Naive thymus-derived CD8-positive, alpha-beta T cell (primary cell): ENCODE data around the gene RERE. TPM values are rescaled to one million over a fixed set of nuclear protein-coding genes. Genes with fewer than 3 reads are reported as not detected.
A peak's percentile ranks its signal among the peaks of the same experiment; 100 is the strongest.
"Not testable (repeated sequence)": the region's sequence is repeated elsewhere in the genome, so short reads cannot be mapped to it uniquely, and the experiment has no call there.

Experiments used
- ATAC-seq, 2 donors: fragments of 150-1000 bp; cut with Tn5 transposase in 1 of 2; sonication (Bioruptor Pico), chemical (Tn5 transposase) in 1 of 2; 1 replicate in 1 of 2; 2 replicates in 1 of 2; pipeline ENCODE4 v1.10.0; 2021; ENCODE audit warnings: mild to moderate bottlenecking in 2 of 2, moderate library complexity in 2 of 2
- POLR2A ChIA-PET: fragments of 350-600 bp; sonication (Branson Sonifier 250); formaldehyde crosslinking; loops from one replicate; lab custom pipeline; 2021; ENCODE audit warnings: antibody characterized with exemption; lab: Charles Lee
- DNase-seq, 10 donors: peaks; one replicate each; pipeline versions ENCODE4 v3.0.0 to v3.0.0-alpha.2; 2020 to 2022
- H3K27ac Mint-ChIP-seq, 10 donors: one replicate each; pipeline ENCODE4 v1.8.0; 2020 to 2022; ENCODE audit warnings: mild to moderate bottlenecking in 10 of 10, mixed read lengths in 10 of 10, moderate library complexity in 4 of 10, inconsistent platforms in 1 of 10
- H3K27me3 Mint-ChIP-seq, 5 donors: one replicate each; pipeline ENCODE4 v1.8.0; 2021 to 2022; ENCODE audit warnings: mixed read lengths in 5 of 5
- H3K36me3 Mint-ChIP-seq, 3 donors: one replicate each; pipeline ENCODE4 v1.8.0; 2020 to 2022; ENCODE audit warnings: mixed read lengths in 3 of 3, mild to moderate bottlenecking in 2 of 3, inconsistent platforms in 1 of 3
- H3K4me1 Mint-ChIP-seq, 4 donors: one replicate each; pipeline ENCODE4 v1.8.0; 2021 to 2022; ENCODE audit warnings: mixed read lengths in 4 of 4
- H3K4me3 Mint-ChIP-seq, 10 donors: one replicate each; pipeline ENCODE4 v1.8.0; 2020 to 2022; ENCODE audit warnings: mild to moderate bottlenecking in 10 of 10, mixed read lengths in 10 of 10, moderate library complexity in 6 of 10, inconsistent platforms in 1 of 10
- H3K9me3 Mint-ChIP-seq, 9 donors: one replicate each; pipeline ENCODE4 v1.8.0; 2020 to 2022; ENCODE audit warnings: mixed read lengths in 9 of 9, mild to moderate bottlenecking in 3 of 9, inconsistent platforms in 1 of 9, moderate library complexity in 1 of 9
- polyA plus RNA-seq, 3 donors: library from polyadenylated mRNA; unstranded; fragments of 300-500 nt; fragmentation: Illumina TruSeq; gene quantifications; one replicate each; pipeline ENCODE4 v1.2.3, GENCODE V29; 2021
- total RNA-seq, 8 experiments: library from RNA in 2 of 8; stranded (reverse) in 2 of 8; gene quantifications; one replicate each; pipeline ENCODE4 v1.2.3 and lab custom pipeline; 2021 to 2026

The RERE gene
- total and polyA plus RNA-seq, 5 experiments from 2014 or later: 4.1 to 84.2 (median 8.8) TPM

- no peak for DNase-seq
- no peaks in the 10 kb centered on the region for H3K27me3 Mint-ChIP-seq
- ATAC-seq: no peak
- peaks cover 29 to 64% (median 53%) of the 10 kb centered on the region in 4 donors for H3K4me1 Mint-ChIP-seq
- H3K36me3 Mint-ChIP-seq: peaks cover 0 to 15% (median 6%) of the 10 kb centered on the region in 3 donors
- H3K9me3 Mint-ChIP-seq: no peaks in the 10 kb centered on the region
- no peak overlapping the region for H3K4me3 Mint-ChIP-seq
- POLR2A ChIA-PET: no interaction called here
- H3K27ac Mint-ChIP-seq: peak overlapping the region in 1 of 10 donors; percentile 19
Measured at GRCh38 chr1:8458607-8459006, 358.8 kb downstream of the RERE start.

DNA sequence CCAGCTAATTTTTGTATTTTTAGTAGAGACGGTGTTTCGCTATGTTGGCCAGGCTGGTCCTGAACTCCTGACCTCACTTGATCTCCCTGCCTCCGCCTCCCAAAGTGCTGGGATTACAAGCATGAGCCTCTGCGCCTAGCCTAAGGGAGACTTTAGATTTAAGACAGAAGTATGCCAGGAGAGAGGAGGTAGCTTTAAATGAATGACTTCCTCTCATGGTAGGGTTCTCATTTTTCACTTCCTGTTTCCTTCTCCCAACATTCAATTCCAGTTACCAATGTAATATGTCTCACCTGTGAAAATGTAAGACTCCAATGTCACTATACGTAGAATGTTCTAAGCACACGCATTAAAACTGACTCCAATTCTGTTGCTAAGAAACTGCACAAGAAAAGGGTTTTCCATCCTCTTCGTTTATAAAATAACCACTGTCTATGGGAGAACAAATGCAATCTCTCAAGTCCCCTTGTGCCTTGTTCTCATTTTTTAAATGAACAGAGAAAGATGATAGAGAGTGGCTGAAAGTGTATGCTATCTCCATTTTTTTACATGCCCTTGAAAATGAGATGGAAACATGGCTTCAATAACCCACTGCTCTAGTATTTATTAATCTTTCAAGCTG, 359.6 kb downstream of the RERE start:
- POLR2A ChIA-PET: interaction anchor here (2.2 kb wide), 1 partner anchor 34 kb away, joined by 9 read pairs; no protein-coding TSS in a partner anchor
- Mint-ChIP-seq H3K9me3 (no peaks in the 10 kb centered on the region), H3K27me3 (no peaks in the 10 kb centered on the region), H3K4me1 (peaks cover 22 to 57% (median 46%) of the 10 kb centered on the region in 4 donors), H3K4me3 (no peak overlapping the region), H3K36me3 (peaks cover 0 to 15% (median 6%) of the 10 kb centered on the region in 3 donors), H3K27ac (peak overlapping the region in 3 of 10 donors; percentile 7 to 33 (median 29))
- DNase-seq (no peak), ATAC-seq (no peak)

- H3K4me1 Mint-ChIP-seq: peaks cover 18 to 49% (median 38%) of the 10 kb centered on the region in 4 donors
- POLR2A ChIA-PET: interaction anchor here (2.2 kb wide), 1 partner anchor 33 kb away, joined by 9 read pairs; no protein-coding TSS in a partner anchor
- H3K4me3 Mint-ChIP-seq: no peak overlapping the region
- no peaks in the 10 kb centered on the region for H3K27me3 Mint-ChIP-seq
- no peak for DNase-seq
- H3K36me3 Mint-ChIP-seq: peaks cover 0 to 13% (median 6%) of the 10 kb centered on the region in 3 donors
- peak overlapping the region in 2 of 10 donors; percentile 47 to 59 for H3K27ac Mint-ChIP-seq
- ATAC-seq: no peak
- H3K9me3 Mint-ChIP-seq: no peaks in the 10 kb centered on the region
Measured at GRCh38 chr1:8456991-8457390, 360.4 kb downstream of the RERE start.

DNA sequence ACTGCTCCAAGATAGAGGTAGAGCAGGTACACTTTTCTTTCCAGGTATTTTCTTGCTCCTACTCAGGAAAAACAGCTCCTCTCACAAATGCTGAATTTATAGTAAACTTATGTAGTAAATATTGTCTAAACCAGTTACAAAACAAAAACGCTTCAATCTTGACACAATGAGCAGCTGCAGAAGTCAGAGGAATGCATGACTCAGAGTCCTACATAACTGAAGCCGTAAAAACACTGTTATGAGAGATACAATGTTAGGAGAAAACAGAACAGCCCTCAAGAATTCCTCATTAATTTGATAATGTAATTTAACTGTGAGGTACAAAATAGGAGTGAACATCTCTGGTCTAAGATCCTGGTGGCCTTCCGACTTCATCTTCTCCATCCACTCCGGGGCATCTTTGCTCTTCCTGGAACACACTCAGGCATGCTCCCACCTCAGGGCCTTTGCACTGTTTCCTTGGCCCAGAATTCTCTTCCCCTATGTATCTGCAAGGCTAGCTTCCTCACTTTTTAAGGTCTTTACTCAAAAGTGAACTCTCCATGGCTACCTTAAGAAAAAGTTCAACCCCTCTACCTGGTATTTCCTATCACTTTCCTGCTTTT, 361.0 kb downstream of the RERE start:
- Mint-ChIP-seq H3K4me1 (peaks cover 16 to 46% (median 34%) of the 10 kb centered on the region in 4 donors), H3K27me3 (no peaks in the 10 kb centered on the region), H3K27ac (peak overlapping the region in 2 of 10 donors; percentile 47 to 59), H3K4me3 (peak overlapping the region in 1 of 10 donors; percentile 12), H3K36me3 (peaks cover 0 to 13% (median 6%) of the 10 kb centered on the region in 3 donors), H3K9me3 (no peaks in the 10 kb centered on the region)
- POLR2A ChIA-PET: interaction anchor here (2.2 kb wide), 1 partner anchor 33 kb away, joined by 9 read pairs; no protein-coding TSS in a partner anchor
- DNase-seq (no peak), ATAC-seq (no peak)

- H3K36me3 Mint-ChIP-seq: peaks cover 0 to 13% (median 6%) of the 10 kb centered on the region in 3 donors
- H3K4me1 Mint-ChIP-seq: peaks cover 13 to 42% (median 30%) of the 10 kb centered on the region in 4 donors
- ATAC-seq (no peak), DNase-seq (no peak)
- POLR2A ChIA-PET: no interaction called here
- no peaks in the 10 kb centered on the region for H3K9me3 Mint-ChIP-seq
- no peaks in the 10 kb centered on the region for H3K27me3 Mint-ChIP-seq
- H3K4me3 Mint-ChIP-seq: no peak overlapping the region
- H3K27ac Mint-ChIP-seq: no peak overlapping the region
Measured at GRCh38 chr1:8455700-8456307, 361.6 kb downstream of the RERE start.

DNA sequence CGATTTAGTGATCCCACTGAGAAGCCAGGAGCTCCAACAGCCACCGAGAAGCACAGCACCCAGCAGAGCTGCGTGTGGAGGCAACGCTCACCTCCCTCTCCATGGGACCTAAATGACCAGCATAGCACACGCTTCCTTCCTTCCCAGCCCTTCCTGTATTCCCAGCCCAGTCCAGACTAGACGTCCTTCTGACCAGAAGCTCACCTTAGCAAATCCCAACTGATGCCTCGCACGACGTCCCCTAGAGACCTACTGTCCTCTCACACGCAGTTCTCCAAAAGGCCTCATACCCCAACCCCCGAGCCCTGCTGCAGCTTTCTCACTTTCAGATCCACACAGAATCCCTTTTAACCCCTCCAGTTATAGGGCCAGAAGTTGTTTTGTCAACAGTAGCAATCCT, 367.1 kb downstream of the RERE start:
- Mint-ChIP-seq H3K36me3 (peaks cover 0 to 22% (median 13%) of the 10 kb centered on the region in 3 donors), H3K4me1 (peaks cover 8 to 18% (median 16%) of the 10 kb centered on the region in 4 donors)
- POLR2A ChIA-PET: no interaction called here

GRCh38 chr1:8448911-8449661, 368.4 kb downstream of the RERE start:
- peak overlapping the region in 3 of 10 donors; percentile 48 to 89 (median 50) for H3K27ac Mint-ChIP-seq
- H3K36me3 Mint-ChIP-seq: peaks cover 0 to 21% (median 15%) of the 10 kb centered on the region in 3 donors
- peak overlapping the region in 2 of 10 donors; percentile 9 to 34 for H3K4me3 Mint-ChIP-seq
- no peaks in the 10 kb centered on the region for H3K9me3 Mint-ChIP-seq
- POLR2A ChIA-PET: no interaction called here
- H3K27me3 Mint-ChIP-seq: no peaks in the 10 kb centered on the region
- H3K4me1 Mint-ChIP-seq: peaks cover 10 to 18% (median 17%) of the 10 kb centered on the region in 4 donors
- peak in 1 of 2 donors; percentile 22 for ATAC-seq
- no peak for DNase-seq

More for the DNA sequence above, 367.1 kb downstream of the RERE start:
- no peak overlapping the region for H3K4me3 Mint-ChIP-seq
- H3K9me3 Mint-ChIP-seq: no peaks in the 10 kb centered on the region
- DNase-seq: no peak
- H3K27me3 Mint-ChIP-seq: no peaks in the 10 kb centered on the region
- H3K27ac Mint-ChIP-seq: no peak overlapping the region
- no peak for ATAC-seq

GRCh38 chr1:8448505-8448904, 368.9 kb downstream of the RERE start:
- H3K4me1 Mint-ChIP-seq: peaks cover 10 to 18% (median 14%) of the 10 kb centered on the region in 4 donors
- DNase-seq, ATAC-seq, H3K9me3 Mint-ChIP-seq, POLR2A ChIA-PET, H3K27me3 Mint-ChIP-seq: not testable (repeated sequence)
- peaks cover 0 to 18% (median 12%) of the 10 kb centered on the region in 3 donors for H3K36me3 Mint-ChIP-seq
- H3K27ac Mint-ChIP-seq: peak overlapping the region in 2 of 10 donors; percentile 17 to 47
- H3K4me3 Mint-ChIP-seq: peak overlapping the region in 3 of 10 donors; percentile 11 to 48 (median 34)

DNA sequence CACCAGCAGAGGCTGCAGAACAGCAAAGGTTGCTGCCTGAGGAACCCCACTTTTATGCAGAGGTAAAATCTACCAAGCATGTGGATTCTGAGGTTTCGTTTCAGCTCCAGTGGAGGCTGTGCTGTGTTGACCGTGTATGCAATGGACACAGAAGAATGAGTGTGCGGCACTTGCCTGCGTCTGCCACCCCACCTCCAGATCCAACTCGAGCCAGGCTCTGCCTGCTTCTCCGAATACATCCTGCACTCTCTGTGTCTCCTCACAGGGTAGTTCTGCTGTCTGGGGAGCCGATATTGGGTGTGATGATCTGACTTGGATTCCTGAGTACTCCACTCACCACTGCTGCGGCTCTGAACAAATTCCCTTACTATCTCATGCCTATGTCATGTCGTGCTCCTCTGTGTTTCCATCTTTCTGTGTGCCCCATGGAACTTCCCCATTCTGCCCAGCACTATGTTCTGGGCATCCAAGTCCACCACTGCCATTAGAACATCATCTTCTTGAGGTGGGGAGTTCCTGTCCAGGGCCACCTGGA, 369.8 kb downstream of the RERE start:
- Mint-ChIP-seq H3K27ac (no peak overlapping the region), H3K4me3 (no peak overlapping the region), H3K9me3 (peaks cover 0 to 3% (median 2%) of the 10 kb centered on the region in 9 donors), H3K4me1 (peaks cover 10 to 18% (median 15%) of the 10 kb centered on the region in 4 donors), H3K27me3 (no peaks in the 10 kb centered on the region), H3K36me3 (peaks cover 2 to 20% (median 14%) of the 10 kb centered on the region in 3 donors)
- POLR2A ChIA-PET: no interaction called here
- no peak for ATAC-seq
- DNase-seq: no peak

DNA sequence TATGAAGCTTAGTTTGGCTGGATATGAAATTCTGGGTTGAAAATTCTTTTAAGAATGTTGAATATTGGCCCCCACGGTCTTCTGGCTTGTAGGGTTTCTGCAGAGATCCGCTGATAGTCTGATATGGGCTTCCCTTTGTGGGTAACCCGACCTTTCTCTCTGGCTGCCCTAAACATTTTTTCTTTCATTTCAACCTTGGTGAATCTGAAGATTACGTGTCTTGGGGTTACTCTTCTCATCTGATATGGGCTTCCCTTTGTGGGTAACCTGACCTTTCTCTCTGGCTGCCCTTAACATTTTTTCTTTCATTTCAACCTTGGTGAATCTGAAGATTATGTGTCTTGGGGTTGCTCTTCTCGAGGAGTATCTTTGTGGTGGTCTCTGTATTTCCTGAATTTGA, 371.3 kb downstream of the RERE start:
- DNase-seq, H3K9me3 Mint-ChIP-seq, H3K4me3 Mint-ChIP-seq, POLR2A ChIA-PET, H3K27me3 Mint-ChIP-seq, ATAC-seq: not testable (repeated sequence)
- peaks cover 6 to 20% (median 17%) of the 10 kb centered on the region in 3 donors for H3K36me3 Mint-ChIP-seq
- peak overlapping the region in 1 of 10 donors; percentile 73 for H3K27ac Mint-ChIP-seq
- H3K4me1 Mint-ChIP-seq: peaks cover 12 to 20% (median 18%) of the 10 kb centered on the region in 4 donors

- H3K9me3 Mint-ChIP-seq: peaks cover 0 to 9% (median 5%) of the 10 kb centered on the region in 9 donors
- no peak overlapping the region for H3K27ac Mint-ChIP-seq
- peaks cover 16 to 33% (median 30%) of the 10 kb centered on the region in 4 donors for H3K4me1 Mint-ChIP-seq
- peaks cover 6 to 17% (median 15%) of the 10 kb centered on the region in 3 donors for H3K36me3 Mint-ChIP-seq
- POLR2A ChIA-PET: no interaction called here
- no peaks in the 10 kb centered on the region for H3K27me3 Mint-ChIP-seq
- no peak overlapping the region for H3K4me3 Mint-ChIP-seq
- DNase-seq (no peak), ATAC-seq (no peak)
Measured at GRCh38 chr1:8443558-8444194, 373.8 kb downstream of the RERE start.
